H9 (cell line): ENCODE data around the gene ARHGAP1. TPM values are rescaled to one million over a fixed set of nuclear protein-coding genes. Genes with fewer than 3 reads are reported as not detected.
A peak's percentile ranks its signal among the peaks of the same experiment; 100 is the strongest.

Experiments
- DNase-seq: peaks from one replicate; pipeline ENCODE4 v3.0.0-alpha.2; 2017
- H2AFZ ChIP-seq: one replicate; pipeline ENCODE4 v1.6.1; 2013; ENCODE audit warnings: mild to moderate bottlenecking, low read length, control low read depth, moderate library complexity
- H2AK5ac ChIP-seq: 2 replicates; pipeline ENCODE4 v1.6.1; 2013; ENCODE audit warnings: low read length, control low read depth, mixed read lengths; ENCODE audit not compliant: insufficient read length
- H2BK120ac ChIP-seq: one replicate; pipeline ENCODE4 v1.6.1; 2013; ENCODE audit warnings: low read depth, mild to moderate bottlenecking, low read length, control low read depth, inconsistent platforms; ENCODE audit not compliant: poor library complexity, severe bottlenecking
- H2BK12ac ChIP-seq: 2 replicates; pipeline ENCODE4 v1.6.1; 2013; ENCODE audit warnings: low read length, control low read depth, mixed read lengths, low read depth; ENCODE audit not compliant: insufficient read length
- H2BK15ac ChIP-seq: 2 replicates; pipeline ENCODE4 v1.6.1; 2013; ENCODE audit warnings: low read depth, low read length, control low read depth
- H2BK20ac ChIP-seq: one replicate; pipeline ENCODE4 v1.6.1; 2013; ENCODE audit warnings: low read depth, mild to moderate bottlenecking, low read length, control low read depth, inconsistent platforms; ENCODE audit not compliant: poor library complexity, severe bottlenecking
- H2BK5ac ChIP-seq: 2 replicates; pipeline ENCODE4 v1.6.1; 2013; ENCODE audit warnings: low read length, control low read depth, mixed read lengths; ENCODE audit not compliant: insufficient read length
- H3K14ac ChIP-seq: 2 replicates; pipeline ENCODE4 v1.6.1; 2013; ENCODE audit warnings: low read length, control low read depth; ENCODE audit not compliant: insufficient read depth
- H3K18ac ChIP-seq: 2 replicates; pipeline ENCODE4 v1.6.1; 2013; ENCODE audit warnings: low read depth, mild to moderate bottlenecking, mixed read lengths, low read length, control low read depth; ENCODE audit not compliant: insufficient read length
- H3K23ac ChIP-seq: 2 replicates; pipeline ENCODE4 v1.6.1; 2013; ENCODE audit warnings: low read length, control low read depth, mixed read lengths, low read depth; ENCODE audit not compliant: insufficient read length
- H3K23me2 ChIP-seq: 2 replicates; pipeline ENCODE4 v1.6.1; 2013; ENCODE audit warnings: low read depth, mild to moderate bottlenecking, mixed read lengths, low read length, control low read depth; ENCODE audit not compliant: insufficient read length, poor library complexity, severe bottlenecking
- H3K27ac ChIP-seq: 2 replicates; pipeline ENCODE4 v1.5.1; 2013; ENCODE audit warnings: low read length, control low read depth, mixed read lengths, low read depth; ENCODE audit not compliant: insufficient read length
- H3K27me3 ChIP-seq: 2 replicates; pipeline ENCODE4 v1.6.1; 2013; ENCODE audit warnings: low read length, control low read depth, inconsistent platforms; ENCODE audit not compliant: insufficient read depth
- H3K4ac ChIP-seq: 2 replicates; pipeline ENCODE4 v1.6.1; 2013; ENCODE audit warnings: low read depth, mild to moderate bottlenecking, control low read depth, inconsistent platforms, low read length, moderate library complexity
- H3K4me1 ChIP-seq: 2 replicates; pipeline ENCODE4 v1.6.1; 2013; ENCODE audit warnings: low read length, control low read depth, inconsistent platforms; ENCODE audit not compliant: insufficient read depth
- H3K4me2 ChIP-seq: 2 replicates; pipeline ENCODE4 v1.6.1; 2013; ENCODE audit warnings: low read length, control low read depth, mixed read lengths; ENCODE audit not compliant: insufficient read length, insufficient read depth
- H3K56ac ChIP-seq: 2 replicates; pipeline ENCODE4 v1.6.1; 2013; ENCODE audit warnings: low read depth, mild to moderate bottlenecking, mixed read lengths, low read length, control low read depth; ENCODE audit not compliant: insufficient read length
- H3K79me1 ChIP-seq: 2 replicates; pipeline ENCODE4 v1.6.1; 2013; ENCODE audit warnings: low read depth, mild to moderate bottlenecking, moderate library complexity, low read length, control low read depth, inconsistent platforms; ENCODE audit not compliant: insufficient read depth, poor library complexity, severe bottlenecking
- H3K79me2 ChIP-seq: 2 replicates; pipeline ENCODE4 v1.6.1; 2013; ENCODE audit warnings: low read length, control low read depth, inconsistent platforms; ENCODE audit not compliant: insufficient read depth
- H3K9ac ChIP-seq: 2 replicates; pipeline ENCODE4 v1.6.1; 2013; ENCODE audit warnings: low read length, control low read depth, mixed read lengths; ENCODE audit not compliant: insufficient read length; ENCODE audit errors: extremely low read depth
- H3K9me3 ChIP-seq: one replicate; pipeline ENCODE4 v1.6.1; 2013; ENCODE audit warnings: low read depth, low read length, inconsistent platforms; ENCODE audit not compliant: control insufficient read depth
- H3T11ph ChIP-seq: one replicate; pipeline ENCODE4 v1.6.1; 2013; ENCODE audit warnings: mild to moderate bottlenecking, low read length, control low read depth, inconsistent platforms
- H4K20me1 ChIP-seq: one replicate; pipeline ENCODE4 v1.6.1; 2013; ENCODE audit not compliant: control insufficient read depth, insufficient read length, insufficient read depth
- H4K5ac ChIP-seq: 2 replicates; pipeline ENCODE4 v1.6.1; 2013; ENCODE audit warnings: low read depth, mild to moderate bottlenecking, mixed read lengths, low read length, control low read depth; ENCODE audit not compliant: insufficient read length
- H4K8ac ChIP-seq: replicated peaks from 2 replicates; pipeline ENCODE4 v1.6.1; 2013; ENCODE audit warnings: low read length, control low read depth, mixed read lengths, low read depth; ENCODE audit not compliant: insufficient read length
- H4K91ac ChIP-seq: 2 replicates; pipeline ENCODE4 v1.6.1; 2013; ENCODE audit warnings: low read depth, mild to moderate bottlenecking, moderate library complexity, mixed read lengths, low read length, control low read depth; ENCODE audit not compliant: insufficient read length
- H3K27ac Mint-ChIP-seq, 3 experiments: 2 replicates in 2 of 3; 3 replicates in 1 of 3; pipeline ENCODE4 v1.8.0; 2020 to 2021; ENCODE audit warnings: mixed read lengths in 3 of 3, mild to moderate bottlenecking in 1 of 3, moderate library complexity in 1 of 3
- H3K27me3 Mint-ChIP-seq: 2 replicates; pipeline ENCODE4 v1.8.0; 2021; ENCODE audit warnings: low read depth, mild to moderate bottlenecking, moderate library complexity, mixed read lengths
- H3K36me3 Mint-ChIP-seq, 3 experiments: 2 replicates in 2 of 3; 3 replicates in 1 of 3; pipeline ENCODE4 v1.8.0; 2020 to 2021; ENCODE audit warnings: low read depth in 3 of 3, mixed read lengths in 3 of 3; ENCODE audit not compliant: insufficient read depth in 1 of 3
- H3K4me1 Mint-ChIP-seq, 2 experiments: 2 replicates each; pipeline ENCODE4 v1.8.0; 2020; ENCODE audit warnings: mixed read lengths in 2 of 2
- H3K4me3 Mint-ChIP-seq, 2 experiments: 2 replicates in 1 of 2; 3 replicates in 1 of 2; pipeline ENCODE4 v1.8.0; 2020 to 2021; ENCODE audit warnings: mild to moderate bottlenecking in 2 of 2, mixed read lengths in 2 of 2, moderate library complexity in 1 of 2
- H3K9me3 Mint-ChIP-seq, 2 experiments: 2 replicates in 1 of 2; 3 replicates in 1 of 2; pipeline ENCODE4 v1.8.0; 2020; ENCODE audit warnings: mild to moderate bottlenecking in 2 of 2, mixed read lengths in 2 of 2, moderate library complexity in 1 of 2
- CTCF ChIP-seq: fragments of 200-600 bp; sonication (generic); conservative IDR thresholded peaks from 3 replicates; pipeline ENCODE4 v1.8.0; 2021; ENCODE audit warnings: antibody characterized with exemption, mild to moderate bottlenecking
- WGBS: extraction: QIAGEN DNeasy Blood & Tissue Kit; methylation state at CpG from one replicate; pipeline ENCODE4 v1.1.7; 2013; ENCODE audit warnings: missing lambda C conversion rate, low lambda C conversion rate, mixed read lengths; ENCODE audit not compliant: insufficient read length; ENCODE audit errors: extremely low coverage; 5-methylcytosine and 5-hydroxymethylcytosine counted together
- total RNA-seq: library from RNA; stranded (reverse); gene quantifications from 2 replicates; pipeline ENCODE4 v1.2.1, GENCODE V29; 2021

The ARHGAP1 gene
- total RNA-seq, 1 experiment from 2014 or later: 45.3 TPM

GRCh38 chr11:46695345-46696211 is 4.8 kb downstream of the ARHGAP1 start:
- H3K79me1 ChIP-seq: no peaks in the 10 kb centered on the region
- WGBS: no CpG with 5 or more reads among the region's 12 CpGs
- no peaks in the 10 kb centered on the region for H3K27me3 ChIP-seq
- no peak overlapping the region for H4K5ac ChIP-seq
- H2AFZ ChIP-seq: no peak overlapping the region
- Mint-ChIP-seq H3K27me3 (no peaks in the 10 kb centered on the region), H3K36me3 (peaks cover 2 to 13% (median 13%) of the 10 kb centered on the region in 3 experiments; a peak in 5 of 7 replicates), H3K9me3 (no peaks in the 10 kb centered on the region), H3K27ac (peak overlapping the region in 1 of 3 experiments; percentile 62; a peak in 2 of 7 replicates), H3K4me3 (peak overlapping the region in 1 of 2 experiments; percentile 36; a peak in 1 of 5 replicates), H3K4me1 (peaks cover 11% of the 10 kb centered on the region in 2 experiments; a peak in 3 of 4 replicates)
- no peak overlapping the region for H3K4ac ChIP-seq
- no peaks in the 10 kb centered on the region for H3K23me2 ChIP-seq
- H3K18ac ChIP-seq: no peak overlapping the region
- H3K56ac ChIP-seq: no peak overlapping the region
- no peak for TF ChIP-seq CTCF
- no peak for DNase-seq
- H3K4me2 ChIP-seq: no peak overlapping the region
- H2BK120ac ChIP-seq: no peak overlapping the region
- H3K4me1 ChIP-seq: no peaks in the 10 kb centered on the region
- no peak overlapping the region for H3K14ac ChIP-seq
- H4K20me1 ChIP-seq: no peaks in the 10 kb centered on the region
- H3K9me3 ChIP-seq: no peaks in the 10 kb centered on the region
- H2BK20ac ChIP-seq: no peak overlapping the region
- no peaks in the 10 kb centered on the region for H3K79me2 ChIP-seq
- no peak overlapping the region for H2AK5ac ChIP-seq
- no peak overlapping the region for H3K23ac ChIP-seq
- H4K8ac ChIP-seq: no peak overlapping the region
- no peak overlapping the region for H2BK12ac ChIP-seq
- H2BK15ac ChIP-seq: no peak overlapping the region
- no peak overlapping the region for H3K9ac ChIP-seq
- no peak overlapping the region for H4K91ac ChIP-seq
- H3K27ac ChIP-seq: no peak overlapping the region
- no peak overlapping the region for H2BK5ac ChIP-seq
- H3T11ph ChIP-seq: no peak overlapping the region
